Activated naive CD8-positive, alpha-beta T cell treated with anti-CD3 and anti-CD28 coated beads for 36 hours (primary cell): ENCODE results near the gene ELOVL1. TPM values are rescaled to one million over a fixed set of nuclear protein-coding genes. Genes with fewer than 3 reads are reported as not detected.
A peak's percentile ranks its signal among the peaks of the same experiment; 100 is the strongest.

Experiments used
- DNase-seq: peaks from one replicate; pipeline ENCODE4 v3.0.0; 2021
- H3K27ac Mint-ChIP-seq: one replicate; pipeline ENCODE4 v1.8.0; 2022; ENCODE audit warnings: mild to moderate bottlenecking, moderate library complexity, mixed read lengths
- H3K27me3 Mint-ChIP-seq: one replicate; pipeline ENCODE4 v1.8.0; 2022; ENCODE audit warnings: mild to moderate bottlenecking, mixed read lengths
- H3K36me3 Mint-ChIP-seq: one replicate; pipeline ENCODE4 v1.8.0; 2021; ENCODE audit warnings: mild to moderate bottlenecking, mixed read lengths
- H3K4me1 Mint-ChIP-seq: one replicate; pipeline ENCODE4 v1.8.0; 2021; ENCODE audit warnings: mixed read lengths
- H3K4me3 Mint-ChIP-seq: one replicate; pipeline ENCODE4 v1.8.0; 2022; ENCODE audit warnings: mild to moderate bottlenecking, moderate library complexity, mixed read lengths
- H3K9me3 Mint-ChIP-seq: one replicate; pipeline ENCODE4 v1.8.0; 2022; ENCODE audit warnings: mixed read lengths
- total RNA-seq, 2 experiments: library from RNA; stranded (reverse); gene quantifications; one replicate each; pipeline ENCODE4 v1.2.3, GENCODE V29; 2021

Gene ELOVL1
- total RNA-seq, 2 experiments from 2014 or later: 66.9 to 67.4 TPM

DNA sequence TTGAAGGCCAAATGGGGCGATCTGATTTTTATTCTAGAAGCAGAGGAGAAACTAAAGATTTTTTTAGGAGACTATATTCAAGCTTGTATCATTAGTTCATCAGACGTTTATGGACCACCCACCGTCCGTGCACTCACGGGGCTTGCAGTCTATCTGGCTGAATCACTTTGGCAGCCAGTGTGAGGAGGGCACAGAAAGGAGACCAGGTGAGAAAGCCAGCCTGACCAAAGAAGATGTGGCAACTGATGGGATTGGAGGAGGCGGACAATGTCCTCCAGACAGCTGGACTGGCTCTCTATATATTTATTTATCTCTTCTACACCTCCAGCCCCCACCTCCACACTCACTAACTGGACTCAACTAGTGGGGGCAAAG lies 822 bp upstream of the ELOVL1 start:
- Mint-ChIP-seq H3K27ac (peak overlapping the region; percentile 95), H3K27me3 (no peaks in the 10 kb centered on the region), H3K9me3 (no peaks in the 10 kb centered on the region), H3K36me3 (peaks cover 21% of the 10 kb centered on the region), H3K4me3 (peak overlapping the region; percentile 91), H3K4me1 (peaks cover 24% of the 10 kb centered on the region)
- no peak for DNase-seq

DNA sequence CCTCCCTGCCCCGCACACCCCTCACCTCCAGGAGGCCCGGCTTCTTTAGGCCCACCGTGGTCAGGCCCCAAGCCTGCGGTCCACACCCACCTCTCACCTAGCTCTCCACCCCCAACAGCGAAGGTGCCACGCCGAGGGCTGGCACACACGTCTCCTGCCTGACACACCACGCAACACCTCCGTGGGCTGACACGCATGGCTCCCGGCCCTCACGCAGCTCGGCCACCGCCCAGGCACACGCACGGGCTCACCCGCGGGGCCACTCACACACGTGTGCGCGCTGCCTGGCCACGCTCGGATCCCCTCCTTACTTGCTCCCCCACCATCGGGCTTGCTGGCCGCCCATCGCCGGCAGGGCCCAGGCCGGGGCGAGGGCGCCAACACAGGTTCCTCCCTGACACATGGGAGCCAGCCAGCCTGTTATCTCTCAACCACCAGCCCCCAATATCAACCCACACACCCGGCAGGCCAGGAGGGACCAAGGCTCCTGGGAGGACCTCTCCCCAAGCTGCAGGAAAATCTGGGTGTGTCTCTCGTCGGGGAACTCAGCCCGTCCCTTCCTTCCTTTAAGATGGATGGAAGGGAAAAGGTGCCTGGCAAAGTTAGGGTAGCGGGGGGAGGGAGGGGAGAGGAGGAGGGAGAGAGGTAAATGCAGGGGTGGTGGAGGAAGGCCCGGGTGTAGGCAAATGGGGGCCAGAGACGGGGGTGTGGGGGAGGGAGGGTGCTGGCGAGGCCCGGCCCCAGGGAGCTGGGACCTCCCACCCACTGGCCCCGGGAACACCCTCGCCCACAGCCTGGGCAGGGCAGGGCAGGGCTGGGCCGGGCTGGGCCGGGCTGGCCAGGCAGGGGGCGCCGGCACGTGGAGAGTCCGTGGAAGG lies 546 bp downstream of the ELOVL1 start:
- no peaks in the 10 kb centered on the region for H3K27me3 Mint-ChIP-seq
- H3K4me1 Mint-ChIP-seq: peaks cover 24% of the 10 kb centered on the region
- peak; percentile 43 for DNase-seq
- H3K27ac Mint-ChIP-seq: peak overlapping the region; percentile 93
- peak overlapping the region; percentile 93 for H3K4me3 Mint-ChIP-seq
- no peaks in the 10 kb centered on the region for H3K9me3 Mint-ChIP-seq
- H3K36me3 Mint-ChIP-seq: peaks cover 28% of the 10 kb centered on the region

DNA sequence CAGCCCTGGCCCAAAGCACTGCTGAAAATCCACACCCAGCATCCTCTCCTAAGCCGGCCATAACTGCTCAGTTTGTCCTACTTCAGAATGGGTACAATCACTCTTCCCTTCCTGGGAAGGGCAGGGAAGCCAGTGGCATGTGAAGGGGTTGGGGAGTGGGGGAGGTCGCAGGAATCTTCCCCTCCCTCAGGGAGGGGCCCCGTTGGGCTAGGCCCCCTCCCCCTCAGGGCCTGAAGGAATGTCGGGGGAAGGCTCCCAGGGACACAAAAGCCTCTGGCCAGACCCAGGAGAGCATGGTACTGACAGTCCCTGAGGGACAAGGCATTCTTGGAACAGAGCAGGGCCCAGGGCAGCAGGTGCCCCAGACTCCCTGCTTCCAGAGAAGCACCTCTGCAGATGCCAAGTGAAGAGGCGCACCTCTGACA lies 1.2 kb downstream of the ELOVL1 start:
- no peak for DNase-seq
- Mint-ChIP-seq H3K9me3 (no peaks in the 10 kb centered on the region), H3K27ac (peak overlapping the region; percentile 93), H3K36me3 (peaks cover 35% of the 10 kb centered on the region), H3K4me3 (peak overlapping the region; percentile 93), H3K4me1 (peaks cover 28% of the 10 kb centered on the region), H3K27me3 (no peaks in the 10 kb centered on the region)

DNA sequence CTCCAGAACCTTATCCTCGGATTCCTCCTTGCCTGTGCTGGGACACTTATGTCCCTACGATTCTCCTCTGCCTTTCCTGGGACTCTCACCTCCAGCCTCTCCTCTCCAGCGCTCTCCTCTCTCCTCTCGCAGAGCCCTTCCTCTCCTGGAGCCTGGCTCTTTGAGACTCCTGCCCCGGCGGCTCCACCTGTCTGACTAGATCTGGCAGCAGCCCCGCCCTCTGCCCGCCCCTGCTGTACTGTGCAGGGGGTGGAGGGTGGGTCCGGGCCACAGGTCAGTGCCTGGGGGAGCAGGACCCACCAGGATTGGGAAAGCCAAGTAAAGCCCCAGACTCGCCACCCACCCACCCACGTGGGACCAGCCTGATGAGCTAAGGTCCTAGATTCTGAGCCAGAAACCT lies 1.6 kb downstream of the ELOVL1 start:
- DNase-seq: no peak
- peaks cover 39% of the 10 kb centered on the region for H3K36me3 Mint-ChIP-seq
- H3K4me1 Mint-ChIP-seq: peaks cover 31% of the 10 kb centered on the region
- H3K4me3 Mint-ChIP-seq: peak overlapping the region; percentile 93
- no peaks in the 10 kb centered on the region for H3K9me3 Mint-ChIP-seq
- H3K27me3 Mint-ChIP-seq: no peaks in the 10 kb centered on the region
- peak overlapping the region; percentile 93 for H3K27ac Mint-ChIP-seq

DNA sequence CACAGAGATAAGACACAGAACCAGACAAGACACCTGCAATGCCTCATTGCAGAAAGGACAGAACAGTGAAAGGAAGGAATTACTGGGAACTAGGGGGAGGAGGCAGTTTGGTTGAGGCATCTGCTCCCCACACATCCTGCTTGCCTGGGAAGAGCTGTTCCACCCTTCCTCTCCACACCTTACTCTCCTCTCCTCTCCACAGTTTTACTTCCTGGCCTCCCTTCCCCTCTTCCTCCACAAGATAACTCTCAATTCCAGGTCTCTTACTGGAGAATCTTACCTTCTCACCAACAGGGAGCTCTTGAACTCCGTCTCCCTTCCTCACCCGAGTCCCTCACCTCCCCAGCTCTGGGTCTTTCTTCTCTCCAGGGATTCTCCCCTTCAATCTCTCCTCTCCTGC lies 2.1 kb downstream of the ELOVL1 start:
- Mint-ChIP-seq H3K27me3 (no peaks in the 10 kb centered on the region), H3K4me1 (peaks cover 31% of the 10 kb centered on the region), H3K4me3 (peak overlapping the region; percentile 93), H3K9me3 (no peaks in the 10 kb centered on the region), H3K27ac (peak overlapping the region; percentile 93), H3K36me3 (peaks cover 43% of the 10 kb centered on the region)
- DNase-seq: no peak

DNA sequence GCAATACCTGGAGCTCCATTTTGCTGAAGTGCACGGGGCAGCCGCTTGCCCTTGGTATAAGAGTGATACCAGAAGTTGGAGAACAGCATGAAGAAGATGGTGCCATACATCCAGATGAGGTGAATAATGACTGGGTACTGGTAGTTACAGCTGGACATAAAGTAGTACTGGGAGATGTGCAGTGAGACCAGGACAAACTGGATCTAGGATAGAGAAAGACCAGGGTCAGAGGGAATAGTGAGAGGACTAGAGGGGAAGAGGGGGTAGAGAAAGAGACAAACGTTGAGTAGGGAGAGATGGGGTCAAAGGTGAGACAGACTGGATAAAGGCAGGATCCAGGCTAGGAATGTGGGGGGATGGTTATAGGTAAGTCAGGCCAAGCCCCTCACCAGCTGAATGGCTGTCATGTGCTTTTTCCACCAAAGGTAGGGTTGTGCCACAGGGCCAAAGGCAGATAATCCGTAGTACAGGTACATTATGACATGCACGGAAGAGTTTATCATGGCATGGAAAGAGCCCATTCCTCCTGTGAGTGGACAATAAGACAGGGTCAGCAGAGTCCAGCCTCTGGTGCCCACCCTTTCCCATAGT lies 3.8 kb downstream of the ELOVL1 start:
- DNase-seq: no peak
- no peaks in the 10 kb centered on the region for H3K27me3 Mint-ChIP-seq
- peaks cover 35% of the 10 kb centered on the region for H3K4me1 Mint-ChIP-seq
- peak overlapping the region; percentile 28 for H3K27ac Mint-ChIP-seq
- no peak overlapping the region for H3K4me3 Mint-ChIP-seq
- no peaks in the 10 kb centered on the region for H3K9me3 Mint-ChIP-seq
- peaks cover 53% of the 10 kb centered on the region for H3K36me3 Mint-ChIP-seq

GRCh38 chr1:43363283-43363934 lies 4.4 kb downstream of the ELOVL1 start:
- peaks cover 35% of the 10 kb centered on the region for H3K4me1 Mint-ChIP-seq
- H3K27me3 Mint-ChIP-seq: no peaks in the 10 kb centered on the region
- H3K27ac Mint-ChIP-seq: peak overlapping the region; percentile 7
- no peak overlapping the region for H3K4me3 Mint-ChIP-seq
- H3K36me3 Mint-ChIP-seq: peaks cover 52% of the 10 kb centered on the region
- no peak for DNase-seq
- H3K9me3 Mint-ChIP-seq: no peaks in the 10 kb centered on the region

GRCh38 chr1:43360616-43361015 lies 7.2 kb downstream of the ELOVL1 start:
- peak overlapping the region; percentile 90 for H3K4me3 Mint-ChIP-seq
- DNase-seq: no peak
- peaks cover 33% of the 10 kb centered on the region for H3K4me1 Mint-ChIP-seq
- H3K9me3 Mint-ChIP-seq: no peaks in the 10 kb centered on the region
- H3K27me3 Mint-ChIP-seq: no peaks in the 10 kb centered on the region
- no peak overlapping the region for H3K27ac Mint-ChIP-seq
- H3K36me3 Mint-ChIP-seq: peaks cover 52% of the 10 kb centered on the region

DNA sequence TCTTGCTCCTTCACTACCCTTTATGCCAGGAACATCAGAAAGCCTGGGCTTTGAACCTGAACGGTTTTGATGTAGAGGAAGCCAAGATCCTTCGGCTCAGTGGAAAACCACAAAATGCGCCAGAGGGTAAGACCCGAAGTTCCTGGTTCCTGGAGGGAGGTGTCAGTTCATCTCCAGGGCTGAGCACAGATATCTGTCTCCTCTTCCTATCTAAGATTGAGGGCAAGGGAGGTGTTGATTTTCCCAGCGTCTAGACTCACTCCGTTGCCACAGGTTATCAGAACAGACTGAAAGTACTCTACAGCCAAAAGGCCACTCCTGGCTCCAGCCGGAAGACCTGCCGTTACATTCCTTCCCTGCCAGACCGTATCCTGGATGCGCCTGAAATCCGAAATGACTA lies 8.1 kb downstream of the ELOVL1 start:
- H3K27ac Mint-ChIP-seq: peak overlapping the region; percentile 77
- H3K9me3 Mint-ChIP-seq: no peaks in the 10 kb centered on the region
- no peaks in the 10 kb centered on the region for H3K27me3 Mint-ChIP-seq
- H3K4me3 Mint-ChIP-seq: peak overlapping the region; percentile 90
- no peak for DNase-seq
- H3K4me1 Mint-ChIP-seq: peaks cover 26% of the 10 kb centered on the region
- H3K36me3 Mint-ChIP-seq: peaks cover 49% of the 10 kb centered on the region

- peak within 1 kb of the TSS; percentile 82 for H3K27ac Mint-ChIP-seq
- no peaks in the 10 kb centered on the region for H3K27me3 Mint-ChIP-seq
- H3K36me3 Mint-ChIP-seq: peaks cover 50% of the 10 kb centered on the region
- H3K9me3 Mint-ChIP-seq: no peaks in the 10 kb centered on the region
- peaks cover 26% of the 10 kb centered on the region for H3K4me1 Mint-ChIP-seq
- H3K4me3 Mint-ChIP-seq: peak within 1 kb of the TSS; percentile 90
- peak; percentile 99 for DNase-seq
Observed at GRCh38 chr1:43358746-43359693, 8.8 kb downstream of the ELOVL1 start, which contains the start of gene CDC20. Gene CDC20 (plus strand): TSS chr1:43358981. CDS start chr1:43359216, 235 bp downstream.

- Mint-ChIP-seq H3K9me3 (no peaks in the 10 kb centered on the region), H3K27ac (peak overlapping the region; percentile 82), H3K36me3 (peaks cover 46% of the 10 kb centered on the region)
Observed at GRCh38 chr1:43358121-43358745, 9.6 kb downstream of the ELOVL1 start.

DNA sequence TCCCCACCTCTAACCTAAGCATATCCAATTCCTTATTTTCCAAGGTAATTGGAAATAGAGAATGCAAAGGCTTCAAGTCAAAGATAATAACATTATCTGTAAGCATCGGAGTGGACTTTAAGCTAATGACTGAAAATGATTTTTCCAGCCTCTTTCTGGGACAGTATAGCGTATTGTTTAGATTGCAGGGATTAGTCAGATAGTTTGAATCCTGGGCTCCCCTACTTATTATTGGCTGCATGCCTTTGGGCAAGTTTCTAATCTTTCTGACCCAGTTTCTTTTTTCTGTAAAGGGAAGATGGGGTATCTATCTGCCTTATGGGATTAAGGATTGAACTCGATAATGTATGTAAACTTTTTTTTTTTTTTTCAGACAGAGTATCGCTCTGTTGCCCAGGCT lies 10.6 kb downstream of the ELOVL1 start:
- no peak for DNase-seq
- Mint-ChIP-seq H3K4me3 (peak overlapping the region; percentile 90), H3K4me1 (peaks cover 26% of the 10 kb centered on the region), H3K36me3 (peaks cover 39% of the 10 kb centered on the region), H3K9me3 (no peaks in the 10 kb centered on the region), H3K27me3 (no peaks in the 10 kb centered on the region), H3K27ac (no peak overlapping the region)

More at GRCh38 chr1:43358121-43358745, 9.6 kb downstream of the ELOVL1 start:
- Mint-ChIP-seq H3K4me1 (peaks cover 26% of the 10 kb centered on the region), H3K27me3 (no peaks in the 10 kb centered on the region), H3K4me3 (peak overlapping the region; percentile 90)
- DNase-seq: peak; percentile 25

DNA sequence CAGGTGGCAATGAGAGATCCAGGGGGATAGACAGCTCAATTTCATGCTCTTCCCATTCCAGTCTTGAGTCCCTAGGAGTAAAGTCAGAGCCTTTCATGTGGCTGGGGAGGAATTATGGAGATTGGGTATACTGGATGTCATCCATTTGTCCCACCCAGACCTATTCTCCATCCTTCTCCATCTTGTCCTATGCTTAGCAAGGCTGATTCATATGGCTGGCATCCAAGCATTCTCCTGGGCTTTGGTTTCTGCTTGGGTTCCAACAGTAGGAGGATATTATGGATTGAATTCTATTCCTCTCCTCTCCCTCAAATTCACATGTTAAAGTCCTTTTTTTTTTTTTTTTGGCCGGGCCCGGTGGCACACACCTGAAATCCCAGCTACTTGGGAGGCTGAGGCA lies 12.9 kb downstream of the ELOVL1 start:
- no peak for DNase-seq
- Mint-ChIP-seq H3K4me3 (no peak overlapping the region), H3K9me3 (no peaks in the 10 kb centered on the region), H3K36me3 (peaks cover 18% of the 10 kb centered on the region), H3K4me1 (peaks cover 14% of the 10 kb centered on the region), H3K27ac (no peak overlapping the region), H3K27me3 (no peaks in the 10 kb centered on the region)

- H3K4me3 Mint-ChIP-seq: no peak overlapping the region
- no peaks in the 10 kb centered on the region for H3K27me3 Mint-ChIP-seq
- H3K27ac Mint-ChIP-seq: no peak overlapping the region
- H3K36me3 Mint-ChIP-seq: peaks cover 13% of the 10 kb centered on the region
- H3K9me3 Mint-ChIP-seq: no peaks in the 10 kb centered on the region
- H3K4me1 Mint-ChIP-seq: peaks cover 12% of the 10 kb centered on the region
- DNase-seq: no peak
Observed at GRCh38 chr1:43354471-43354870, 13.3 kb downstream of the ELOVL1 start.
